ENCODE measurements around the gene SEC24B.

DNA sequence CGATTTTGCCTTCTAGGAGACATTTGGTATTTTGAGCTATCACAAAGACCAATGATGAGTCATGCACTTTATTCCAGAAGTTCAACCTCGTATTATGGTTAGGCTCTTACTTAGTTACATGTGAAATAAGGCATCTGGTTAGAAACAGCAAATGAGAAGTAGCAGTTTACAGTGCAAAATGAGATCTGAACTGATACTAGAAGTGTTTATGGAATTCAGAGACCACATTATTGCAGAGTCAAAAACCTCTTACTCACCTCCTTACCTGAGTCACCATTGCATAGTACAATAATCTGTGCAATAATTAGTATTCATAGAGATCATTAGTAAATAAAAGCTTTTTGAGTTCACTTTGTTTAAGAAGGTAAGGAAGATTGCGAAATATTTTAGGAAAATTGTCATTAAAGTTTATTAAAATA is 38.7 kb downstream of the SEC24B start:
- TF ChIP-seq, protein P1, sequence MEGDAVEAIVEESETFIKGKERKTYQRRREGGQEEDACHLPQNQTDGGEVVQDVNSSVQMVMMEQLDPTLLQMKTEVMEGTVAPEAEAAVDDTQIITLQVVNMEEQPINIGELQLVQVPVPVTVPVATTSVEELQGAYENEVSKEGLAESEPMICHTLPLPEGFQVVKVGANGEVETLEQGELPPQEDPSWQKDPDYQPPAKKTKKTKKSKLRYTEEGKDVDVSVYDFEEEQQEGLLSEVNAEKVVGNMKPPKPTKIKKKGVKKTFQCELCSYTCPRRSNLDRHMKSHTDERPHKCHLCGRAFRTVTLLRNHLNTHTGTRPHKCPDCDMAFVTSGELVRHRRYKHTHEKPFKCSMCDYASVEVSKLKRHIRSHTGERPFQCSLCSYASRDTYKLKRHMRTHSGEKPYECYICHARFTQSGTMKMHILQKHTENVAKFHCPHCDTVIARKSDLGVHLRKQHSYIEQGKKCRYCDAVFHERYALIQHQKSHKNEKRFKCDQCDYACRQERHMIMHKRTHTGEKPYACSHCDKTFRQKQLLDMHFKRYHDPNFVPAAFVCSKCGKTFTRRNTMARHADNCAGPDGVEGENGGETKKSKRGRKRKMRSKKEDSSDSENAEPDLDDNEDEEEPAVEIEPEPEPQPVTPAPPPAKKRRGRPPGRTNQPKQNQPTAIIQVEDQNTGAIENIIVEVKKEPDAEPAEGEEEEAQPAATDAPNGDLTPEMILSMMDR (IDR thresholded peaks at IDR 0.05) = no peak
- no peak for TF ChIP-seq POLR2A (IDR thresholded peaks at IDR 0.05)
